Activated CD8-positive, alpha-beta T cell treated with anti-CD3 and anti-CD28 coated beads for 36 hours (primary cell): ENCODE measurements around the gene MICOS13. TPM values are rescaled to one million over a fixed set of nuclear protein-coding genes. Genes with fewer than 3 reads are reported as not detected.

Source experiments
- ATAC-seq: fragments of 200-7000 bp; cut with Tn5 transposase; one replicate; pipeline ENCODE4 v1.10.0; 2021; ENCODE audit warnings: mild to moderate bottlenecking, moderate library complexity
- CTCF ChIA-PET: fragments of 350-600 bp; sonication (Branson Sonifier 250); formaldehyde crosslinking; loops from one replicate; lab custom pipeline; 2021; ENCODE audit warnings: antibody characterized with exemption; lab: Charles Lee
- POLR2A ChIA-PET: fragments of 350-600 bp; sonication (Branson Sonifier 250); formaldehyde crosslinking; loops from one replicate; lab custom pipeline; 2021; ENCODE audit warnings: antibody characterized with exemption; lab: Charles Lee
- DNase-seq: peaks from one replicate; pipeline ENCODE4 v3.0.0-alpha.2; 2020
- H3K27ac Mint-ChIP-seq: one replicate; pipeline ENCODE4 v1.8.0; 2021; ENCODE audit warnings: mild to moderate bottlenecking, mixed read lengths
- H3K27me3 Mint-ChIP-seq: one replicate; pipeline ENCODE4 v1.8.0; 2021; ENCODE audit warnings: mixed read lengths
- H3K36me3 Mint-ChIP-seq: one replicate; pipeline ENCODE4 v1.8.0; 2021; ENCODE audit warnings: low read depth, mixed read lengths
- H3K4me1 Mint-ChIP-seq: one replicate; pipeline ENCODE4 v1.8.0; 2021; ENCODE audit warnings: low read depth, mixed read lengths
- H3K4me3 Mint-ChIP-seq: one replicate; pipeline ENCODE4 v1.8.0; 2021; ENCODE audit warnings: mild to moderate bottlenecking, moderate library complexity, mixed read lengths
- H3K9me3 Mint-ChIP-seq: one replicate; pipeline ENCODE4 v1.8.0; 2021; ENCODE audit warnings: mixed read lengths
- intact Hi-C: fragments of 100-400 bp; cut with micrococcal nuclease; formaldehyde crosslinking; loops from one replicate; pipeline ENCODE4 v1.10.0; 2022
- total RNA-seq, 2 experiments: library from RNA; stranded (reverse); gene quantifications; one replicate each; pipeline ENCODE4 v1.2.3, GENCODE V29; 2021
- TF ChIP-seq, protein P1 (sequence below): fragments of 200-600 bp; IDR thresholded peaks from one replicate; pipeline ENCODE4 v1.8.0; 2022; ENCODE audit warnings: antibody characterized with exemption, mild to moderate bottlenecking

The MICOS13 gene
- total RNA-seq, 2 experiments from 2014 or later: 49.4 TPM

DNA sequence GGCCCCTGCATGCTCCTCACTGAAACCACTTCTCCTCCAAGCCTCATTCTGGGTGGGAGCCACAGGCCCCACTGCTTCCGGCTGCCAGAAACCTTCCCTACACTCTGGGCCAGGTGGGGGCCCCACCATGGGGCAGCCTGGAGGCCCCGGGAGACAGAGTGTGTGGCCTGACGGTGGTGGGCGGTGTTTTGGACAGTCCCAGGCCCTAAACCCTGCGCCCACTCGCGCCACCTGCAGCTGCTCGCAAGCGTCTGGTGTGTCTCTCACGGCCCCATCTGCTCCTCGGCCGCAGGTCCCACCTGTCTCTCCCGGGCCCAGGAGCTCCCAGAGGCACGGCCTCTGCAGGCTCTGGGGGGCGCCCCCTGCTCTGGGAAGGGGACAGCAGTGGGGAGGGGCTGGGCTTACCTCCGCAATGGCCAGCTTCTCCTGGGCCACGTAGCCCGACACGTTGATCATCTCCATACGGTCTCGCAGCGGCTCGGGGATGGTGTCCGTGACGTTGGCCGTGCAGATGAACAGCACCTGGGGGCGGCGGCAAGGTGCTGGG lies 15.4 kb upstream of the MICOS13 start:
- TF ChIP-seq, protein P1, sequence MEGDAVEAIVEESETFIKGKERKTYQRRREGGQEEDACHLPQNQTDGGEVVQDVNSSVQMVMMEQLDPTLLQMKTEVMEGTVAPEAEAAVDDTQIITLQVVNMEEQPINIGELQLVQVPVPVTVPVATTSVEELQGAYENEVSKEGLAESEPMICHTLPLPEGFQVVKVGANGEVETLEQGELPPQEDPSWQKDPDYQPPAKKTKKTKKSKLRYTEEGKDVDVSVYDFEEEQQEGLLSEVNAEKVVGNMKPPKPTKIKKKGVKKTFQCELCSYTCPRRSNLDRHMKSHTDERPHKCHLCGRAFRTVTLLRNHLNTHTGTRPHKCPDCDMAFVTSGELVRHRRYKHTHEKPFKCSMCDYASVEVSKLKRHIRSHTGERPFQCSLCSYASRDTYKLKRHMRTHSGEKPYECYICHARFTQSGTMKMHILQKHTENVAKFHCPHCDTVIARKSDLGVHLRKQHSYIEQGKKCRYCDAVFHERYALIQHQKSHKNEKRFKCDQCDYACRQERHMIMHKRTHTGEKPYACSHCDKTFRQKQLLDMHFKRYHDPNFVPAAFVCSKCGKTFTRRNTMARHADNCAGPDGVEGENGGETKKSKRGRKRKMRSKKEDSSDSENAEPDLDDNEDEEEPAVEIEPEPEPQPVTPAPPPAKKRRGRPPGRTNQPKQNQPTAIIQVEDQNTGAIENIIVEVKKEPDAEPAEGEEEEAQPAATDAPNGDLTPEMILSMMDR: no peak
- Mint-ChIP-seq H3K27me3 (no peaks in the 10 kb centered on the region), H3K4me1 (peaks cover 7% of the 10 kb centered on the region), H3K27ac (no peak overlapping the region), H3K9me3 (no peaks in the 10 kb centered on the region), H3K36me3 (peaks cover 57% of the 10 kb centered on the region), H3K4me3 (no peak overlapping the region)
- ATAC-seq: no peak
- intact Hi-C loops: loop anchor here (10.0 kb wide), 1 partner anchor 99 kb away; the partner anchor contains the start of gene DUS3L
- DNase-seq: no peak
- CTCF ChIA-PET: no interaction called here
- POLR2A ChIA-PET: interaction anchor here (2.2 to 20.6 kb wide), 2 partner anchors 17 to 95 kb away, joined by 6 to 516 read pairs; partner anchors contain the start of genes CATSPERD, DUS3L and LONP1

DNA sequence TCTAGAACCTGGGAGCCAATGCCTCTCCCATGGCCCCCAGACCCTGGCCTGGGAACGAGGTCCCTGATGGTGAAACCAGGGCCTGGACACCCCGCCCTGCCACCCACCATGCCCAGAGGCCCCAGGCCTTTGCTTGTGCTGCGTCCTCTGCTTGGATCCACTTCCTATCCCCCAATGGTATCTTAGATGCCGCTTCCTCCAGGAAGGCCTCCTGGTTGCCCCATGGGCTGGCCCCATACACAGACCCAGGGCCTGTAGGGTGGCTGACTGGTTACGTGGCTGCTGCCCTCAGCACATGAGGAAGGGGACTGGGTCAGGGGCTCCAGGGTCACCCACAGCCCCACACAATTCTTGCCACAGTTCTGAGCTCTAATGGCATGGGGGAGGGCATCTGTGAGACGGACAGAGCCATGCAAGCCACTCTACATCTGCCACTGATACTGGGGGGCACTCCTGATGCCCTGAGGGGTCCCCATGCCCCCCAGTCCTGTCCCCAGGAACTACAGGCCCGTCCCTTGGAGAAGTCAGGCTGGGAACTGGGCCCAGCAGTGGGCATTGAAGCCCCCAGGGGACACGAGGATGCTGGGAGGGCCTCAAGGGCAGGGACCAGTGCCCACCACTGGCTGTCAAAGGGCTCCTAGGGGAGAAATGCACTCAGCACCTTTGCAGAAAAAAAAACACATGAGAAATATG lies 14.8 kb upstream of the MICOS13 start:
- peaks cover 7% of the 10 kb centered on the region for H3K4me1 Mint-ChIP-seq
- DNase-seq (no peak), ATAC-seq (no peak)
- ChIA-PET POLR2A (interaction anchor here (2.2 to 20.6 kb wide), 2 partner anchors 17 to 96 kb away, joined by 6 to 516 read pairs; partner anchors contain the start of genes CATSPERD, DUS3L and LONP1), CTCF (no interaction called here)
- intact Hi-C loops: loop anchor here (10.0 kb wide), 1 partner anchor 100 kb away; the partner anchor contains the start of gene DUS3L
- H3K27me3 Mint-ChIP-seq: no peaks in the 10 kb centered on the region
- TF ChIP-seq, protein P1: no peak
- peaks cover 59% of the 10 kb centered on the region for H3K36me3 Mint-ChIP-seq
- peak overlapping the region; percentile 42 for H3K27ac Mint-ChIP-seq
- peak overlapping the region; percentile 46 for H3K4me3 Mint-ChIP-seq
- no peaks in the 10 kb centered on the region for H3K9me3 Mint-ChIP-seq

DNA sequence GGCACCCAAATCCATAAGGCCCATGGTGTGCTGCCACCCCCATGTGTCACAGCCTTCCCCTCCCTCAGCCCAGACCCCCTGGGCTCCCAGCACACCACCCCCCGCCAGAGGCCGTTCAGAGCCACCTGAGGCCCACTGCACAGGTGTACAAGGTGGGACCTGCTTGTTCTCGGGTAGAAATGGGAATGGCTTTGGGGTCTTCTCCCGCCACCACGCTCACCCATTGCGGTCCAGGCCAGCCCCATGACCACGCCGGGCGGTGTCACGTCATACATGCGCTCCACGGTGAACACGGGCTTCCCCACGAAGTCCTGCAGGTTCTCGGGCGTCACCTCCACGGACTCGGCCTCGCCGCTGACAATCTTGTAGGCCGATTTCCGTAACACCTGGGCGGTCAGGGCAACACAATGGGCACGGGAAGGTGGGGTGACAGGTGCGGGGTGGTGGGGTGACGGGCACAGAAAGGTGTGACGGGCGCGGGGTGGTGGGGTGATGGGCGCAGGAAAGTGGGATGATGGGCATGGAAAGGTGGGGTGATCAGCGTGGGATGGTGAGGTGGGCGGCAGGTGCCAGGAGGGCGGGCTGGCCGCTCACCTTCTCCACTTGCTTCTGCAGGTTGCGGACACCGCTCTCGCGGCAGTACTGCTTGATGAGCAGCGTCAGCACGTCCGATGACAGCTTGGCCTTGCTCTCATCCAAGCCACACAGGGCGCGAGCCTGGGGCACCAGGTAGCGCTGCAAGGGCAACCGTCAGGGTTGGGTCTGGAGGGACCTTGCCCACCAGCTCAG lies 14.0 kb upstream of the MICOS13 start:
- Mint-ChIP-seq H3K4me1 (peaks cover 10% of the 10 kb centered on the region), H3K36me3 (peaks cover 60% of the 10 kb centered on the region), H3K27ac (no peak overlapping the region), H3K4me3 (peak overlapping the region; percentile 99), H3K9me3 (no peaks in the 10 kb centered on the region), H3K27me3 (no peaks in the 10 kb centered on the region)
- TF ChIP-seq, protein P1: no peak
- POLR2A ChIA-PET: interaction anchor here (0.6 to 20.6 kb wide), 4 partner anchors 18 to 138 kb away, joined by 4 to 516 read pairs (median 5); partner anchors contain the start of genes CATSPERD, DUS3L and LONP1
- intact Hi-C loops: loop anchor here (10.0 kb wide), 1 partner anchor 100 kb away; the partner anchor contains the start of gene DUS3L
- no peak for DNase-seq
- CTCF ChIA-PET: no interaction called here
- no peak for ATAC-seq

DNA sequence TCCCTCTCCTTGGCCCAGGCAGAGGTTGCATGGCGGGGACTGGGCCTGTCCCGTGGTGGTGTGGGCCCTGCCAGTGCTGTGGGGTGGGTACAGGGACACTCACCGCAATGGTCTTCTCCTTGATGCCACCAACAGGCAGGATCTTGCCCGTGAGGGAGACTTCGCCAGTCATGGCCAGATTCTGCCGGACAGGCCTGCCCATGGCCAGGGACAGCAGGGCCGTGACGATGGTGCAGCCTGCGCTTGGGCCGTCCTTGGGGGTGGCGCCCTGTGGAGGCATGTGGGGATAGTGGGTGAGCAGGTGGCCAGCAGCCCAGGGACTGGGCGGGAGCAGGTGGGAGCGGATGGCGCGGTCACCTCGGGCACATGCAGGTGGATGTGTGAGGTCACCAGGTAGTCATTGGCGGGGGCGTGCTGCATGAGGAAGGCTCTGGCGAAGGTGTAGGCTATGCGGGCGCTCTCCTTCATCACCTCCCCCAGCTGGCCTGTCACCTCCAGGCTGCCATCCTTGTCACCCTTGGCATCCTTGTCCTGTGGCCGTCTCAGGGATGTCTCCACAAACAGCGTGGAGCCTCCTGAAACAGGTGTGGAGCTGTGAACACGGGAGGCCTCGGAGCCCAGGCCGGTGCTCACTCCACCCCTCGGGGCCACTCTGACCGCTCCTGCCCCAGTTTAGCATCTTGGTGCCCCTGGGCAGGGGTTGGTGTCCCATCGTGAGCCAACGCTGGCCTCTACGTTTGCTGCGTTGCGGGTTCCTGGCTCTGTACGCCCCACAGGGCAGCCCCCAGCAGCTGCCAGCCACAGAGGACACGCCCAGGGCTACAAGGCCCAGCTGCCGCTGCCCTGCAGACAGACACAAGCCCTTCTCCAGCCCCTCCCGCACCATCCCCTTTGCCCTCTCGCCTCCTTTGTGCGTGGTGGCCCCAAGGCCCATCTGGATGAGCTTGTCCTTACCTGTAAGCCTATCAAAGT lies 13.2 kb upstream of the MICOS13 start:
- no peaks in the 10 kb centered on the region for H3K9me3 Mint-ChIP-seq
- peaks cover 53% of the 10 kb centered on the region for H3K36me3 Mint-ChIP-seq
- H3K27ac Mint-ChIP-seq: no peak overlapping the region
- DNase-seq (peak; percentile 44), ATAC-seq (no peak)
- ChIA-PET POLR2A (interaction anchor here (0.6 to 20.6 kb wide), 5 partner anchors 19 to 138 kb away, joined by 4 to 516 read pairs (median 4); partner anchors contain the start of genes CATSPERD, DUS3L and LONP1), CTCF (no interaction called here)
- peaks cover 12% of the 10 kb centered on the region for H3K4me1 Mint-ChIP-seq
- H3K4me3 Mint-ChIP-seq: peak overlapping the region; percentile 99
- intact Hi-C loops: loop anchor here (10.0 kb wide), 1 partner anchor 101 kb away; the partner anchor contains the start of gene DUS3L
- H3K27me3 Mint-ChIP-seq: no peaks in the 10 kb centered on the region
- TF ChIP-seq, protein P1: no peak
